ENCODE results near the gene RLN3.

DNA sequence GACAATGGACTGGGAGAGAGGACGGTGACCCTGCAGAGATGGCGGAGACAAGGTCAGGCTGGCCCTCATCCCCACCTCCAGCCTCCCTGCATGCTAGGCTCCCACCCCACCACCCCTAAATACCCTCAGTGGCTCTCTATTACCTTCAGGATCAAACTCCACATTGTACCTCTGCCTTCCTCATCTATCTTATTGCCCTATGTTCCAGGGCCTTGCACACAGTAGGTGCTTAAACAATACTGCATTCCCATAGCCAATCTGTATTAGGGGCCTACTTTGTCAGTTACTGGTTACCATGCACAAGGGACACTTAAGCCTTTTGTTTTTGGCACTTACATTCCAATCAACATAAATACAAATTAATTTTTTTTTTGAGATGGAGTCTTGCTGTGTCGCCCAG is 27.4 kb downstream of the RLN3 start:
- TF ChIP-seq GATA3 (IDR thresholded peaks at IDR 0.05; ENCODE audit: low read depth, low read length) (no peak), GATA2 (IDR thresholded peaks at IDR 0.05; ENCODE audit: low read depth, low read length) (no peak)

Measured in SH-SY5Y (cell line).